ENCODE results near the gene FAM120AOS. TPM values are rescaled to one million over a fixed set of nuclear protein-coding genes. Genes with fewer than 3 reads are reported as not detected.

Gene FAM120AOS
- total and polyA plus RNA-seq, 2 of the 8 experiments (the other 6 are each of a cell fraction or from before 2014, with no cell fraction given) = 29.6 to 37.6 TPM

- Histone ChIP-seq H2AK5ac (ENCODE audit: low read depth, low read length) (no peak overlapping the region), H2BK12ac (ENCODE audit: low read depth, low read length) (no peak overlapping the region), H3K36me3 (ENCODE audit: control insufficient read depth in 2 of 4, insufficient read depth in 4 of 4, low read length in 3 of 4) (no peaks in the 10 kb centered on the region), H3K4ac (replicated peaks; ENCODE audit: insufficient read length, low read depth, low read length) (no peak overlapping the region), H3K23me2 (ENCODE audit: low read depth, low read length) (no peaks in the 10 kb centered on the region), H3K4me2 (ENCODE audit: insufficient read depth in 1 of 2, low read depth in 2 of 2, low read length in 2 of 2) (no peak overlapping the region), H4K20me1 (replicated peaks in 1 of 2; ENCODE audit: control insufficient read depth in 1 of 2, insufficient read depth in 2 of 2, low read length in 2 of 2) (no peaks in the 10 kb centered on the region), H3K9ac (replicated peaks in 1 of 4; ENCODE audit: extremely low read depth in 1 of 4, low read depth in 3 of 4, low read length in 3 of 4) (no peak overlapping the region), H3K79me2 (ENCODE audit: control insufficient read depth in 1 of 2, insufficient read depth in 2 of 2, low read length in 2 of 2) (no peaks in the 10 kb centered on the region), H3K4me3 (ENCODE audit: extremely low read depth in 1 of 4, insufficient read depth in 2 of 4, low read depth in 3 of 4, low read length in 4 of 4) (no peak overlapping the region), H2BK15ac (ENCODE audit: low read length) (no peak overlapping the region), H3K27ac (ENCODE audit: low read depth, low read length) (no peak overlapping the region), H4K8ac (ENCODE audit: extremely low read depth, insufficient read depth, low read length) (no peak overlapping the region), H2BK120ac (replicated peaks; ENCODE audit: low read depth, low read length) (no peak overlapping the region), H2AFZ (ENCODE audit: low read length) (no peak overlapping the region), H2BK20ac (ENCODE audit: low read length) (no peak overlapping the region), H3K18ac (ENCODE audit: extremely low read depth, low read length) (no peak overlapping the region), H4K5ac (ENCODE audit: insufficient read length, low read depth, low read length) (no peak overlapping the region), H3K4me1 (replicated peaks in 1 of 4; ENCODE audit: control insufficient read depth in 3 of 4, insufficient read depth in 4 of 4, low read length in 3 of 4) (no peaks in the 10 kb centered on the region), H3K14ac (ENCODE audit: insufficient read length) (no peak overlapping the region), H3K27me3 (replicated peaks in 1 of 4; ENCODE audit: control insufficient read depth in 3 of 4, extremely low read depth in 1 of 4, insufficient read depth in 3 of 4, low read length in 3 of 4) (no peaks in the 10 kb centered on the region), H3K23ac (ENCODE audit: insufficient read length) (no peak overlapping the region), H4K91ac (replicated peaks; ENCODE audit: insufficient read length, low read length) (no peak overlapping the region), H3K9me3 (ENCODE audit: insufficient read depth in 2 of 2, low read depth in 1 of 2, low read length in 1 of 2) (no peaks in the 10 kb centered on the region; a peak in 1 of 4 replicates), H3K56ac (replicated peaks; ENCODE audit: insufficient read length, low read depth, low read length) (no peak overlapping the region), H3K79me1 (ENCODE audit: low read depth, low read length) (no peaks in the 10 kb centered on the region), H2BK5ac (ENCODE audit: low read depth, low read length) (no peak overlapping the region)
- TF ChIP-seq SRF (IDR thresholded peaks at IDR 0.05; ENCODE audit: low read depth, low read length) (no peak), MAX (IDR thresholded peaks at IDR 0.05) (no peak), RFX5 (IDR thresholded peaks at IDR 0.05; ENCODE audit: borderline replicate concordance, low read depth, low read length) (no peak), POLR2AphosphoS5 (IDR thresholded peaks at IDR 0.05; ENCODE audit: low read depth, low read length) (no peak), EGR1 (IDR thresholded peaks at IDR 0.05; ENCODE audit: borderline replicate concordance, low read depth, low read length) (no peak), POU5F1 (IDR thresholded peaks at IDR 0.05; ENCODE audit: low read depth, low read length) (no peak), RXRA (IDR thresholded peaks at IDR 0.05; ENCODE audit: insufficient read depth, low read depth, low read length) (no peak)
- ChIA-PET POLR2A (ENCODE audit: partially characterized antibody) (no interaction called here), CTCF (ENCODE audit: partially characterized antibody) (no interaction called here)
- FAIRE-seq (no peak), DNase-seq (ENCODE audit: low read depth in 1 of 2, low spot score in 2 of 2) (no peak)
Observed at GRCh38 chr9:93413530-93413929, 39.9 kb downstream of the FAM120AOS start.
